K562 (cell line): ENCODE data around the gene GNPTAB. TPM values are rescaled to one million over a fixed set of nuclear protein-coding genes. Genes with fewer than 3 reads are reported as not detected.

Experiments used
- ATAC-seq: fragments of 200-7000 bp; cut with Tn5 transposase; 3 replicates; pipeline ENCODE4 v1.9.1; 2020; ENCODE audit warnings: moderate library complexity
- BruUV-seq: library from RNA; stranded (reverse); fragments of 400-500 nt; replicated peaks from 2 replicates; lab custom pipeline; 2021; lab: Mats Ljungman, UMichigan
- CTCF ChIA-PET: fragments of 300-600 bp; formaldehyde crosslinking; extraction: SDS; loops from one replicate; lab custom pipeline; 2021; ENCODE audit warnings: low intra/inter-chr PET ratio; lab: Yijun Ruan, JAX
- POLR2A ChIA-PET: fragments of 300-600, 350-650 bp; sonication (Branson Sonifier 250); formaldehyde crosslinking; extraction: SDS; loops from one replicate; lab custom pipeline; 2021; ENCODE audit warnings: antibody characterized with exemption, inconsistent platforms; lab: Yijun Ruan, JAX
- DNase-seq, 4 experiments: peaks; one replicate each; pipeline versions ENCODE4 v3.0.0 to v3.0.0-alpha.2; 2011 to 2018; ENCODE audit warnings: low spot score in 3 of 4, mixed read lengths in 3 of 4; ENCODE audit errors: extremely low read depth in 1 of 4
- FAIRE-seq: peaks from 2 replicates; lab custom pipeline; 2011; peaks lifted over from hg19 to GRCh38; lab: Jason Lieb, UNC
- H2AFZ ChIP-seq: 2 replicates; pipeline ENCODE4 v1.6.0; 2011; ENCODE audit warnings: low read depth, low read length, control low read depth, inconsistent platforms
- H3K27ac ChIP-seq: fragments of 200-600 bp; 3 replicates; pipeline ENCODE4 v1.8.0; 2011; ENCODE audit warnings: low read depth, mild to moderate bottlenecking, control low read depth, inconsistent platforms, low read length, moderate library complexity, mixed read lengths; ENCODE audit errors: extremely low read depth
- H3K27me3 ChIP-seq, 2 experiments: fragments of 300-600 bp in 1 of 2; 2 replicates in 1 of 2; 3 replicates in 1 of 2; pipeline versions ENCODE4 v1.6.0 to v1.8.0; 2011; ENCODE audit warnings: inconsistent platforms in 2 of 2, low read length in 2 of 2, mild to moderate bottlenecking in 1 of 2, mixed read lengths in 1 of 2, moderate library complexity in 1 of 2; ENCODE audit not compliant: control insufficient read depth in 2 of 2, insufficient read depth in 2 of 2
- H3K36me3 ChIP-seq: fragments of 300-600 bp; 3 replicates; pipeline ENCODE4 v1.8.0; 2011; ENCODE audit warnings: mild to moderate bottlenecking, low read length, inconsistent platforms; ENCODE audit not compliant: control insufficient read depth, insufficient read depth
- H3K4me1 ChIP-seq, 2 experiments: fragments of 200-600 bp in 1 of 2; replicated peaks in 1 of 2; 2 replicates in 1 of 2; 3 replicates in 1 of 2; pipeline versions ENCODE4 v1.5.1 to v1.8.0; 2011; ENCODE audit warnings: inconsistent platforms in 2 of 2, low read length in 2 of 2, mild to moderate bottlenecking in 1 of 2, mixed read lengths in 1 of 2, moderate library complexity in 1 of 2; ENCODE audit not compliant: control insufficient read depth in 2 of 2, insufficient read depth in 2 of 2
- H3K4me2 ChIP-seq: 2 replicates; pipeline ENCODE4 v1.6.1; 2011; ENCODE audit warnings: low read length, control low read depth, inconsistent platforms, mixed read lengths; ENCODE audit not compliant: insufficient read depth
- H3K4me3 ChIP-seq: fragments of 200-600 bp; sonication (generic), shearing (Covaris generic); 2 replicates; pipeline ENCODE4 v1.5.1; 2016; ENCODE audit warnings: control low read depth, inconsistent platforms
- H3K79me2 ChIP-seq: fragments of 200-600 bp; 3 replicates; pipeline ENCODE4 v1.8.0; 2011; ENCODE audit warnings: low read length, inconsistent platforms; ENCODE audit not compliant: control insufficient read depth, insufficient read depth
- H3K9ac ChIP-seq, 2 experiments: 2 replicates each; pipeline versions ENCODE4 v1.6.0 to v1.6.1; 2011; ENCODE audit warnings: low read depth in 2 of 2, low read length in 2 of 2, control low read depth in 1 of 2, inconsistent platforms in 1 of 2, mild to moderate bottlenecking in 1 of 2, mixed read lengths in 1 of 2; ENCODE audit not compliant: insufficient read depth in 1 of 2
- H3K9me1 ChIP-seq: one replicate; pipeline ENCODE4 v1.6.0; 2011; ENCODE audit warnings: inconsistent platforms, mild to moderate bottlenecking, low read length, moderate library complexity; ENCODE audit not compliant: control insufficient read depth, insufficient read depth
- H3K9me3 ChIP-seq: replicated peaks from 2 replicates; pipeline ENCODE4 v1.5.1; 2011; ENCODE audit warnings: low read depth, low read length, inconsistent platforms; ENCODE audit not compliant: control insufficient read depth, insufficient read depth
- H4K20me1 ChIP-seq: replicated peaks from 2 replicates; pipeline ENCODE4 v1.6.1; 2011; ENCODE audit warnings: low read length, inconsistent platforms, mixed read lengths; ENCODE audit not compliant: control insufficient read depth, insufficient read depth
- KDM2B ChIP-seq: fragments of 250-450 bp; sonication (Bioruptor Pico); IDR thresholded peaks from 2 replicates; pipeline ENCODE4 v1.8.0; 2021; ENCODE audit warnings: mild to moderate bottlenecking, moderate library complexity
- MEF2A ChIP-seq: IDR thresholded peaks from 2 replicates; pipeline ENCODE4 v1.6.1; 2011; ENCODE audit warnings: low read depth, mild to moderate bottlenecking, low read length, moderate library complexity; ENCODE audit not compliant: control insufficient read depth
- ZBTB7A ChIP-seq: IDR thresholded peaks from 2 replicates; pipeline ENCODE4 v1.6.1; 2011; ENCODE audit warnings: low read depth, mild to moderate bottlenecking, low read length, moderate library complexity, borderline replicate concordance; ENCODE audit not compliant: control insufficient read depth
- WGBS: fragments of 100-300 bp; shearing (Covaris generic); methylation state at CpG from one replicate; pipeline ENCODE4 v1.1.6; 2016; ENCODE audit warnings: low coverage, mixed read lengths; ENCODE audit not compliant: insufficient coverage; ENCODE audit errors: missing lambda C conversion rate; 5-methylcytosine and 5-hydroxymethylcytosine counted together
- in situ Hi-C: fragments of 300-500 bp; cut with MboI; formaldehyde crosslinking; loops from 4 replicates; pipeline ENCODE4 v1.15.0; 2018; ENCODE audit warnings: inconsistent platforms, mixed read lengths
- intact Hi-C: fragments of 100-400 bp; cut with micrococcal nuclease; formaldehyde crosslinking; loops from 2 replicates; pipeline ENCODE4 v1.14.2; 2022
- polyA plus RNA-seq, 8 experiments: library from polyadenylated mRNA; depleted of rRNA in 4 of 8; stranded (reverse) in 5 of 8; unstranded in 3 of 8; fragments of >200 nt; fragmentation: Nextera tagmentation in 2 of 8; fragmentation: Illumina TruSeq in 1 of 8; extraction: Ambion mirVana in 2 of 8; extraction: Trizol in 1 of 8; gene quantifications; 2 replicates each; pipeline versions ENCODE4 v1.2.1 to v1.2.3, GENCODE V29; 2011 to 2014; ENCODE audit warnings: inconsistent platforms in 1 of 8, missing spikeins in 1 of 8
- total RNA-seq, 7 experiments: library from RNA; depleted of rRNA in 6 of 7; stranded (reverse); fragments of >200 nt in 6 of 7; fragmentation: Illumina TruSeq in 2 of 7; extraction: Trizol in 2 of 7; gene quantifications; 2 replicates each; pipeline versions ENCODE4 v1.2.1 to v1.2.3, GENCODE V29; 2011 to 2021; ENCODE audit warnings: low replicate concordance in 1 of 7

GNPTAB gene
- total and polyA plus RNA-seq, 9 of the 15 experiments (the other 6 are each of a cell fraction or from before 2014, with no cell fraction given): 5.9 to 23.2 (median 19.3) TPM

- Histone ChIP-seq H4K20me1 (no peaks in the 10 kb centered on the region), H3K27ac (peak overlapping the region; percentile 45; the same call in 2 of the 3 replicates), H3K4me1 (peaks cover 5 to 9% of the 10 kb centered on the region in 2 experiments; a peak in 3 of 5 replicates), H3K27me3 (no peaks in the 10 kb centered on the region), H3K79me2 (no peaks in the 10 kb centered on the region), H3K4me3 (no peak overlapping the region), H3K9me1 (no peaks in the 10 kb centered on the region), H3K4me2 (peak overlapping the region; percentile 43; the same call in 1 of the 2 replicates), H3K9me3 (0 out of 2 replicates have a peak, but pooled peaks cover 2% of the 10 kb centered on the region), H3K9ac (peak overlapping the region in 1 of 2 experiments; percentile 4; a peak in 1 of 4 replicates), H2AFZ (peak overlapping the region; percentile 91), H3K36me3 (no peaks in the 10 kb centered on the region)
- FAIRE-seq: no peak
- no peak for DNase-seq
- ChIA-PET POLR2A (interaction anchor here (1.3 to 1.8 kb wide), 3 partner anchors 9 to 11 kb away, joined by 4 to 5 read pairs (median 4); partner anchors contain the start of gene DRAM1), CTCF (no interaction called here)
- in situ Hi-C loops: no loop called here
- TF ChIP-seq KDM2B (CRISPR knock-in tag) (no peak), ZBTB7A (peak; percentile 29; the same call in 1 of the 2 replicates)
- intact Hi-C loops: no loop called here
- BruUV-seq: no TSS peak
- ATAC-seq: peak; percentile 51
- WGBS: 61% methylated on average over 13 of the region's 13 CpGs
These were observed 36.0 kb upstream of the GNPTAB start for GRCh38 chr12:101866615-101867373.

- Histone ChIP-seq H3K79me2 (no peaks in the 10 kb centered on the region), H3K9me3 (0 out of 2 replicates have a peak, but pooled peaks cover 2% of the 10 kb centered on the region), H2AFZ (no peak overlapping the region)
- no peak for TF ChIP-seq MEF2A
- TF ChIP-seq, all 486 proteins: peak for 0
- H3K4me1 ChIP-seq: peaks cover 8 to 9% of the 10 kb centered on the region in 2 experiments; a peak in 3 of 5 replicates
- ChIA-PET POLR2A (interaction anchor here (0.6 to 0.8 kb wide), 2 partner anchors 25 to 463 kb away, joined by 3 to 5 read pairs; no protein-coding TSS in a partner anchor), CTCF (no interaction called here)
- H3K9me1 ChIP-seq: no peaks in the 10 kb centered on the region
- DNase-seq (no peak), FAIRE-seq (no peak), ATAC-seq (no peak)
- no TSS peak for BruUV-seq
- no peak overlapping the region for H3K4me2 ChIP-seq
- no peaks in the 10 kb centered on the region for H4K20me1 ChIP-seq
- in situ Hi-C loops (no loop called here), intact Hi-C loops (no loop called here)
- H3K9ac ChIP-seq: no peak overlapping the region
- H3K27ac ChIP-seq: no peak overlapping the region
- H3K36me3 ChIP-seq: no peaks in the 10 kb centered on the region
- no peak overlapping the region for H3K4me3 ChIP-seq
- no peaks in the 10 kb centered on the region for H3K27me3 ChIP-seq
These were observed 33.2 kb upstream of the GNPTAB start for GRCh38 chr12:101863981-101864380.
